ENCODE measurements around the gene PEAK3. TPM values are rescaled to one million over a fixed set of nuclear protein-coding genes. Genes with fewer than 3 reads are reported as not detected.

PEAK3 gene
- total RNA-seq, 4 donors from 2014 or later = 0.16 to 1.3 (median 0.27) TPM; not detected in 1

DNA sequence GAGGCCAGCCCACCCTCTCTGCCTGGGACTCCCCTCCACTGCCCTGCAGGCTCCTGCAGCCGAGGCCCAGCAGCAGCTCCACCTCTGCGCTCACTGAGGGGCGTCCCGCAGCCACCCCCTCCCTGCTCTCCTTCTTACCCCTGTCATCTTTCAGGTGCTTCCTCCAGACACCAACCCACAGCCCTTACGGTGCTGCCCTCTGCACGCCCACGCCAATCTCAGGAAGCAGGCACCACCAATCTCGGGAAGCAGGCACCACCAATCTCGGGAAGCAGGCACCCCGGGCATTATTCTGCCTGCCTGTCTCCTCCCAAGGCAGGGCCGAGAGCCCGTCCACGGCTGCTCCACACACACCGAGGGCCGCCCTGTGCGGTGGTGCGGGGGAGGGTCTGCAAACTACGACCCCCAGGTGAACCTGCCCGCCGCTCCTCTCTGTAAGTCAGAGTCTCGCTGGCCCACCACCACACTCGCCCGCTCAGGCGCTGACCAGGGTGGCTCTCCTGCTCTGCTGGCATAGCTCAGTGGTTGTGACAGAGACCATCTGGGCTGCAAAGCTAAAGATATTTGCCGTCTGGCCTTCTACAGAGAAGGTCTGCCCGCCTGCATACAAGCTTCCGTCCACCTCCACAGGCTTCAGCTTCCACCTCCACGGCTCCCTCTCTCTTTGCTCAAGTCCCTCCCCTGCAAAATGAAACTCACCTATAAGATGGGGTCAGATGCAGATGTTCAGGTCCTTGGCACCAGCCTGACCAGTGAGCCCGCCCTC is 43.5 kb upstream of the PEAK3 start:
- TF ChIP-seq EP300 (IDR thresholded peaks at IDR 0.05) (no peak), POLR2A (IDR thresholded peaks at IDR 0.05) (no peak), POLR2AphosphoS5 (IDR thresholded peaks at IDR 0.05) (no peak)
- TF ChIP-seq, protein P1, sequence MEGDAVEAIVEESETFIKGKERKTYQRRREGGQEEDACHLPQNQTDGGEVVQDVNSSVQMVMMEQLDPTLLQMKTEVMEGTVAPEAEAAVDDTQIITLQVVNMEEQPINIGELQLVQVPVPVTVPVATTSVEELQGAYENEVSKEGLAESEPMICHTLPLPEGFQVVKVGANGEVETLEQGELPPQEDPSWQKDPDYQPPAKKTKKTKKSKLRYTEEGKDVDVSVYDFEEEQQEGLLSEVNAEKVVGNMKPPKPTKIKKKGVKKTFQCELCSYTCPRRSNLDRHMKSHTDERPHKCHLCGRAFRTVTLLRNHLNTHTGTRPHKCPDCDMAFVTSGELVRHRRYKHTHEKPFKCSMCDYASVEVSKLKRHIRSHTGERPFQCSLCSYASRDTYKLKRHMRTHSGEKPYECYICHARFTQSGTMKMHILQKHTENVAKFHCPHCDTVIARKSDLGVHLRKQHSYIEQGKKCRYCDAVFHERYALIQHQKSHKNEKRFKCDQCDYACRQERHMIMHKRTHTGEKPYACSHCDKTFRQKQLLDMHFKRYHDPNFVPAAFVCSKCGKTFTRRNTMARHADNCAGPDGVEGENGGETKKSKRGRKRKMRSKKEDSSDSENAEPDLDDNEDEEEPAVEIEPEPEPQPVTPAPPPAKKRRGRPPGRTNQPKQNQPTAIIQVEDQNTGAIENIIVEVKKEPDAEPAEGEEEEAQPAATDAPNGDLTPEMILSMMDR (IDR thresholded peaks at IDR 0.05) = no peak

DNA sequence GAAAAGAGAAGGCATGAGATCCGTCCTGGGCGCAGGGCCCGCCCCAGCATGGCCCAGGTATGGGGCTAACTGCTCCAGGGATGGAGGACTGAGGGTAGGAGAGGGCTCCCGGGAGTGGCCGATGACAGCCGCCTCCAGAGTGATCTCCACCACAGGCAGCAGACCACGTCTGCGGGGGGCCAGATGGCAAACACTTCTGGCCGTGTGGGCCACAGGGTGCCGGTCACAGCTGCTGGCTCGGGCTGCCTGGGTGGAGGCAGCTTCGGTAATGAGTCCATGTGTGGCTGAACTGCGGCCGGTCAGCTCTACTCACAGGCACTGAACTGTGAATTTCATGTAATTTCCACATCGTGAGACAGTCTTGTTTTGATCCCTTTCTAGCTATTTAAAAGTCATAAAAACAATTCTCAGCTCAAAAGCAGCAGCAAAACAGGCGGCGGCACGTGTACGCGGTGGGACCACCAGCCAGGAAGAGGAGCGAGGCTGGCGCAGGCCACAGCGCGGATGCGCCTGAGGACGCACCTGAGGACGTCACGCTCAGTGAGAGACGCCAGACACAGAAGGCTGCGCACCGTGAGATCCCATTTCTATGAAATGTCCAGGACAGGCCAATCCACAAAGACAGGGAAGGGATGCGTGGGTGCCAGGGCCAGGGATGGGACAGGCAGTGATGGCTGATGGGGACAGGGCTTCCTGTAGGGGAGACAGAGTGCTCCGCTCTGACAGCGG is 42.4 kb upstream of the PEAK3 start:
- Histone ChIP-seq H3K36me3 (peaks cover 0 to 52% of the 10 kb centered on the region in 2 donors), H3K27ac (no peak overlapping the region), H3K9me3 (no peaks in the 10 kb centered on the region), H3K4me3 (no peak overlapping the region), H3K27me3 (no peaks in the 10 kb centered on the region), H3K4me1 (peaks cover 0 to 33% (median 19%) of the 10 kb centered on the region in 3 donors)
- WGBS, 2 donors (ENCODE audit: low coverage in 1 of 2) = 40 to 74% methylated on average over 2 to 9 of the region's 34 CpGs
- no peak for ATAC-seq
- TF ChIP-seq EP300 (IDR thresholded peaks at IDR 0.05) = no peak
- TF ChIP-seq, protein P1 (IDR thresholded peaks at IDR 0.05) = no peak
- no peak for TF ChIP-seq POLR2A (IDR thresholded peaks at IDR 0.05)
- TF ChIP-seq POLR2AphosphoS5 (IDR thresholded peaks at IDR 0.05) = no peak

More for the DNA sequence above, 43.5 kb upstream of the PEAK3 start:
- no peak overlapping the region for H3K27ac ChIP-seq
- no peak overlapping the region for H3K4me3 ChIP-seq
- no peaks in the 10 kb centered on the region for H3K9me3 ChIP-seq
- peaks cover 0 to 44% (median 30%) of the 10 kb centered on the region in 3 donors for H3K4me1 ChIP-seq
- H3K27me3 ChIP-seq = no peaks in the 10 kb centered on the region
- H3K36me3 ChIP-seq = peaks cover 0 to 52% of the 10 kb centered on the region in 2 donors
- ATAC-seq = no peak
- 69 to 73% methylated on average over 3 to 15 of the region's 29 CpGs for WGBS, 2 donors (ENCODE audit: low coverage in 1 of 2)

DNA sequence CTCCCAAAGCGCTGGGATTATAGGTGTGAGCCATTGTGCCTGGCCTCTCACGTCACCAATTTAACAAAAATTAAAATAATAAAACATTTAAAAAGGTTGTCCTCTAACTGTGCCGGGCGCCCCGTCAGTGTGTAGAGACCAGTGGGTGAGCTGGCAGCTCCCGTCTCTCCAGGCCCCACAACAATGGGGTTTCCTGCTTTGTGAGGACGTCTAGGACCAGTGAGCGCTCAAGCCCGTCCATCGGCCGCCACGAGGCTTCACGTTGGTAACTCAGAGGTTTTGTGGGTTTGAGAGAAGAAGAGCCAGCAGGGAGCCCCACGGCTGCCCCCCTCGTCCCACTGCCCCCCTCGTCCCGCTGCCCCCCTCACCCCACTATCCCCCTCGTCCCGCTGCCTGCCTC is 41.7 kb upstream of the PEAK3 start:
- 96% methylated on average over 12 of the region's 19 CpGs; no CpG with 5 or more reads in 1 of the 2 donors for WGBS, 2 donors (ENCODE audit: low coverage in 1 of 2)
- H3K36me3 ChIP-seq = peaks cover 0 to 52% of the 10 kb centered on the region in 2 donors
- ATAC-seq = no peak

DNA sequence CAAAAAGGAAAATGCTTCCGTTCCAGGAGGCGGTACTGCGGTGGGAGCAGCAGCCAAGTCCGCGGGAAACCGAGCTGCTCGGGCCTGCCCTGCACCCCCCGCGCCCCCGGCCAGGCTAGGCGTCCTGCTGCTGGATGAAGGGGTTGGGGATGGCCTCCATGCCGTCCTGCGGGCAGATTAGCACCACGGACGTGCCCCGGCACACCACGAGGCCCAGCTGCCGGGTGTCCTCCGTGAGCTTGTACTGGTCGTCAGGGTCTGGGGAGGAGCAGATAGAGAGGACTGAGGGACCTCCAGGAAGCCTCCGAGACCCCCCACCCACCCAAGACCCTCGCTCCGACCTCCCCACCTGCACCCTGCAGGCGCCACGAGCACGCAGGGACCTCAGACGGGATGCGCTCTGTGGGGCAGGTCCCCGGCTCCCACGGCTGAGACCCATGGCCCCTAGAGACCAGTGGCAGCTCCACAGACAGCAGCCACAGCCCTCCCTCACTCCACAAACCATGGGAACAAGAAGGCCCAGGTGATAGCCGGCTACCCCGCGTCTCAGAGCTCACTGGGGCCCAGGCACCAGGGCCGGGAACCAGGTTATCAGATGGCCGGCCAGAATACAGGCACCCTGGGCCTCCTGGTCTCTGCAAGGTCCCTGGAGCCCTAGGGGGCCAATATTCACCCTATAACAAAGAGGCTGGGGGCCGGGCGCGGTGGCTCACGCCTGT is 39.7 kb upstream of the PEAK3 start:
- no peak overlapping the region for H3K27ac ChIP-seq
- ATAC-seq = no peak
- TF ChIP-seq EP300 (IDR thresholded peaks at IDR 0.05) (no peak), POLR2A (IDR thresholded peaks at IDR 0.05) (no peak), POLR2AphosphoS5 (IDR thresholded peaks at IDR 0.05) (no peak)
- TF ChIP-seq, protein P1 (IDR thresholded peaks at IDR 0.05) = no peak
- H3K27me3 ChIP-seq = no peaks in the 10 kb centered on the region
- 87% methylated on average over 9 of the region's 39 CpGs; no CpG with 5 or more reads in 1 of the 2 donors for WGBS, 2 donors (ENCODE audit: low coverage in 1 of 2)
- no peaks in the 10 kb centered on the region for H3K9me3 ChIP-seq
- peaks cover 0 to 21% (median 2%) of the 10 kb centered on the region in 3 donors for H3K4me1 ChIP-seq
- peaks cover 0 to 52% of the 10 kb centered on the region in 2 donors for H3K36me3 ChIP-seq
- no peak overlapping the region for H3K4me3 ChIP-seq

More for the DNA sequence above, 41.7 kb upstream of the PEAK3 start:
- Histone ChIP-seq H3K4me3 (no peak overlapping the region), H3K27ac (no peak overlapping the region), H3K27me3 (no peaks in the 10 kb centered on the region), H3K9me3 (no peaks in the 10 kb centered on the region), H3K4me1 (peaks cover 0 to 27% (median 14%) of the 10 kb centered on the region in 3 donors)
- TF ChIP-seq EP300 (IDR thresholded peaks at IDR 0.05) (no peak), POLR2A (IDR thresholded peaks at IDR 0.05) (no peak), POLR2AphosphoS5 (IDR thresholded peaks at IDR 0.05) (no peak)
- TF ChIP-seq, protein P1 (IDR thresholded peaks at IDR 0.05) = no peak
